ENCODE data around the gene JAML.
"Not testable (repeated sequence)": the region's sequence is repeated elsewhere in the genome, so short reads cannot be mapped to it uniquely, and the experiment has no call there.

The JAML gene

GRCh38 chr11:118192817-118193216 is 32.0 kb downstream of the JAML start:
- DNase-seq, result not testable (repeated sequence)

DNA sequence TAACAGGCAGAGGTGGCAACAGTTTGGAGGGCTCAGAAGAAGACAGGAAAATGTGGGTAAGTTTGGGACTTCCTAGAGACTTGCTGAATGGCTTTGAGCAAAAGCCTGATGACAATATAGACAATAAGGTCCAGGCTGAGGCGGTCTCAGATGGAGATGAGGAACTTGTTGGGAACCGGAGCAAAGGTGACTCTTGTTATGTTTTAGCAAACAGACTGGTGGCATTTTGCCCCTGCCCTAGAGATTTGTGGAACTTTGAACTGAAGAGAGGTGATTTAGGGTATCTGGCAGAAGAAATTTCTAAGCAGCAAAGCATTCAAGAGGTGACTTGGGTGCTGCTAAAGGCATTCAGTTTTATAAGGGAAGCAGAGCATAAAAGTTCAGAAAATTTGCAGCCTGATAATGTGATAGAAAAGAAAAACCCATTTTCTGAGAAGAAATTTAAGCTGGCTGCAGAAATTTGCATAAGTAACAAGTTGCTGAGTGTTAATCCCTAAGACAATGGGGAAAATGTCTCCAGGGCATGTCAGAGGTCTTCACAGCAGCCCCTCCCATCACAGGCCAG is 33.8 kb downstream of the JAML start:
- DNase-seq, result not testable (repeated sequence)

GRCh38 chr11:118186346-118187107 is 38.3 kb downstream of the JAML start:
- peak; percentile 67 for DNase-seq

DNA sequence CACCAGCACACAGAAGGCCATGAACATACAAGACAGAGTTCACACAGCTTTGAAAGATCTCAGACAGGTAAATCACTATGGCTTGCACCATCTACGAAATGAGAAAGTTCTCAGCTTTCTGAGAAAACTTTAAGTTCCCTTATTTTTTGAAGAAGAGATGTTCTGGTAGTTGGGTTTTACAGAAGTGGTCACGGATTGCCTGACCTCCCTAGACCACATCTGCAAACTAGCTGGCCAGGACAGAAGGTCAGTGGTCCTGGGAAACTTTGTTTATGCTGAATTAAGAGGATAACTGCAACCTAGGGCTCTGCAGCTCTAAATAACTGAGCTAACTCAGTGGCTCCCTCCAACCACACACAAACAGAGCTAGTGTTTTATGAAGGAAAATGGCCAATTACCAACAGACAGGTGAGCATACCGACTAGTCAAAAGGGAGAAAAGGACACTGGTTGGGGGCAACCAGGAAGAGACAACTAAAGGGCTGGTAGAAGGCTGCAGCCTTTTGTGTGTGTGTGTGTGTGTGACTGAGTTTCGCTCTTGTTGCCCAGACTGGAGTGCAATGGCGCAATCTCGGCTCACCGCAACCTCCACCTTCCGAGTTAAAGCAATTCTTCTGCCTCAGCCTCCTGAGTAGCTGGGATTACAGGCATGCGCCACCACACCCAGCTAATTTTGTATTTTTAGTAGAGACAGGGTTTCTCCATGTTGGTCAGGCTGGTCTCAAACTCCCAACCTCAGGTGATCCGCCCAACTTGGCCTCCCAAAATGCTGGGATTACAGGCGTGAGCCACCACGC is 39.8 kb downstream of the JAML start:
- DNase-seq, result no peak

GRCh38 chr11:118183691-118184090 is 41.1 kb downstream of the JAML start:
- DNase-seq, result not testable (repeated sequence)

DNA sequence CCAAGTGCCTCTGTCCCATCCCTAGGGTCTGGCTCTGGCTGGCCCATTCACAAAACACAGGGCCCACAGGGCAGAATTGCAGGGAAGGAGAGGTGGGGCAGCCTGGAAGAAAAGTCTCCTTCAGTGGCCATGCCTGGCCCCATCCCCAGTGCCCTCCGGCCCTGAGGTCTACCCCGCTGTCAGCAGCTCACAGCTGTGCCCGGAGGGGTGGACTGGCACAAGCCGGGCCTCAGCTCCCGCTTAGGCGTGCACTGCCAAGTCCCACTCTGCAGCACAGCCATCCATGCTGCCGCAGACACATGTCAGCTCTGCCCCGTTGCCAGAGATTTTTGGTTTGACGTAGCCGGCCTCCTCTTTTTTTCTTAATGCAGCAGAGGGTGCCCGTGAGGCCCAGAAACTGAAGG is 44.5 kb downstream of the JAML start:
- no peak for DNase-seq

- DNase-seq, result no peak
Observed at GRCh38 chr11:118176778-118177134, 48.1 kb downstream of the JAML start.

DNA sequence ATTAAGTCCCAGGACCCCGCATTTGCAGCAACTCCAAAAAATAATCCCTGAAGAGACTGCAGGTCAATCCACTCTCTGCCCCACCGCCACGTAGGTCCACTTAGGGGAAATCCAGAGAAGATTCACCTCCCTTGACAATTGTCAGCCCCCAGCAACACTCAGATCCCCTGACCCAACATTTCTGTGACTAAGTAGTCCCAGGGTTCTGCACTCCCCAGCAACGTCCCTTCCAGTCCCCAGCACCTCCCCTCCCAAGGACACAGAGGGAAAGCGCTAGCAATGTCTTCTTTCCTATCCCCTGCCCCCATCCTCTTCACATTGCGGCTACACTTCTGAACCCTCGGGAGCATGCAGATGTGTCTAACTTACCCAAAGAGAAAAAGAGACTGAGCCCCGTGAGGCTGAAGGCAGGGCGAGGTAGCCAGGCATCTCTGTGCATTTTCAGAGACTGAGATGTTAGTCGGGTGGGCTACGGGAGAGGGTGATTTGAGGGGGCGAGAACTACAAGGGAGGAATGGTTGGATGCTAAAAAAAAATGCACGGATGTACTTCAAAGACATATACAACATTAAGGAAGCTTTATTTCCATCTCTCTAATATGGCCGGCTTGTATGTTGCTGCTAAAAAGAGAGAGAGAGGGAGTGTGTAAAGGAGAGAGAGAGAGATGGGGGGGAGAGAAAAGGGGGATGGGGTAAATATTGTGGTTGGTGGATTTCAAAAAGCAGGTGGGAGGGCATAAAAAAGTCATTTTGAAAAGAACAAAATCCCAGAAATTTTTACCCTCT is 48.6 kb downstream of the JAML start, which contains the start of gene SCN2B:
Gene SCN2B (minus strand): TSS at position 647 of the 785 bp plus-strand sequence. CDS start 208 bp downstream, at position 439.
- DNase-seq, result no peak

GRCh38 chr11:118175031-118175992 is 49.5 kb downstream of the JAML start:
- no peak for DNase-seq

GRCh38 chr11:118174006-118174567 is 50.7 kb downstream of the JAML start:
- DNase-seq, result no peak

DNA sequence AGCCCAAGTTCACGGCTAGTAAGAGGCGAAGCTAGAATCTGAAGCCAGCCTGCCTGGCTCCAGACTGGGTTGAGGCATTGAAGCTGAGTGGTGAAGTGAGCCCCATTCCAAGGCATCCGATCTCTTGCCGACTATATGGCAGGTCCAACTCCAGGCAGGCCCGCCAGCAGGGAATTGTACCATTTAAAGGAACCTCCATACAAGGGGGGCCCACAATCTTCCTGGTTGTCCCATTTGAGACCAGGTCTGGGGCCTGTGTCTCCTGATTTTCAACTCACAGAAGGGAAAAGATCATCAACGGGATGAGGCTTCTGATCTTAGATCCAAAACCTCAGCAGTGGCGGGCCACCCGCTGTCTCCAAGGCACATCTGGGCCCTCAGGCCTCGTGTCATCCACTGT is 52.5 kb downstream of the JAML start:
- DNase-seq, result no peak

- peak; percentile 20 for DNase-seq
Observed at GRCh38 chr11:118171269-118172062, 53.3 kb downstream of the JAML start.

- DNase-seq, result no peak
Observed at GRCh38 chr11:118170882-118171268, 53.9 kb downstream of the JAML start.

GRCh38 chr11:118170231-118170630 is 54.6 kb downstream of the JAML start:
- no peak for DNase-seq

DNA sequence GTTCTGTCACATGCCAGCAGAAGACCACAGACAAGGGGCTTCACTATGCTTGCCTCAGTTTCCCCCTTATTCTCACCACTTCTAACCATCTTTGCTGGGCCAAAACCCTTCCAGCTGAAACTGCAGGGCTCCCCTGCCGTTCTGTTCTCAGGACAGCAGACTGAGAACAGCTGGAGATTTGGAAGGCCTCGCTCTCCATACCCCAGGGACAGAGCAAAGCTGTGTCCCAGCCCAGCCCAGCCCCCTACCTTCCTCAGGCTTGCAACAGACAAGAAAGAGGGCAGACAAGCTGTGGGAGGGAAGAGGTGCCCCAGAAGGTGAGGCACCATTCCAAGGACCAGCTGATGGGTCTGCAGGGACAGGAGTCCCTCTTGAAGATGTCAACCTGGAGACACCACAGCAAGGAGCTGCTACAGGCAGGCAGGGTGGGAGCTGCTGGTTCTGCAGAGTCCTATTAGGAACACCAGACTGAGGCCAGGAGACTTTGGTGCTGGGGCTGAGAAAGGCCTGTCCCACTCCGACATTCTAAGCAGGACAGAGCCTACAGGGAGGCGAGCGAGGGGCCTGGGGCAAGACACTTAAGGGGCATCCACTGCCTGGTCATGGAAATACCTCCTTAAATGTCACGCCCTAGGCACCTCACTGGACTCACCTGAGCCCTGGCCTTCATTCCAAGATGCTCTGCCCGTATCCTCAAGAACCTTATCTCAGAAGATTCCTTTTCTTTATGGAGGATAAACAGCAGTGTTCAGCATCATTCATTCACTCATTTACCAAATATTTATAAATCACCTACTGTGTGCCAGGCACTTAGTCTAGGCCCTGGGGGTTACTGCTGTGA is 55.3 kb downstream of the JAML start:
- DNase-seq, result no peak

GRCh38 chr11:118168751-118169150 is 56.1 kb downstream of the JAML start:
- no peak for DNase-seq

- DNase-seq, result no peak
Observed at GRCh38 chr11:118168316-118168715, 56.5 kb downstream of the JAML start.

DNA sequence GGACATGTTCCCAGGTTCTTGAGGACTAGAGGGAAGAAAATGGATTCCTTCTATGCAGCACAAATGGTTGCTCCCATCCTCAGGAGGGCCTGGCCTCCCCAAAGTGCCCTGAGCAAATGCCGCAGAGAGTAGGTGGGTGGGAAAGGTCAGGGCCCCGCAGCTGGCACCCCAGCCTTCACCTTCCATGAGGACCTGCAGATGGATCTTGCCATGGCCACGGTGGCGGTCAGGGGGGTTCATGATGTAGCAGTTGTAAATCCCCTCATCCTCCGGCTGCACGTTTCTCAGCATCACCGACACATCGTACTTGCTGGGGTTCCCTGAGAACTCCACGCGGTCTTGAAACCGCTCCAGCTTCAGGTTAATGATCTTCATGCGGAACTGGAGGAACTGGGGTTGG is 56.9 kb downstream of the JAML start:
- no peak for DNase-seq

DNA sequence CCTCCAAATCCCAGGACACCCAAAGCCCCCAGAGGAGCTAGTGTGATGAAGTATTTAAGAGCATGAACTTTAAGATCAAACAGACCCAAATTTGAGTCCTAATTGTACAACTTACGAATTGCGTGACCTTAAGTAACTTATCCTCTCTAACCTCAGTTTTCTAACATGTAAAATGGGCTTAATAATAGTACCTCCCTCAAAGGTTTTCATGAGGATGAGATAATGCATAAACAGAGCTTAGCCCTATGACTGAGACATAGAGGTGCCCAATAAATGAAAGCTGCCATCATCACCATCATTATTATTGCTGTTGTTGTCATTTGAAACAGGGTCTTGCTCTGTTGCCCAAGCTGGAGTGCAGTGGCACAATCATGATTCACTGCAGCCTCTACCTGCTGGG is 57.6 kb downstream of the JAML start:
- no peak for DNase-seq

DNA sequence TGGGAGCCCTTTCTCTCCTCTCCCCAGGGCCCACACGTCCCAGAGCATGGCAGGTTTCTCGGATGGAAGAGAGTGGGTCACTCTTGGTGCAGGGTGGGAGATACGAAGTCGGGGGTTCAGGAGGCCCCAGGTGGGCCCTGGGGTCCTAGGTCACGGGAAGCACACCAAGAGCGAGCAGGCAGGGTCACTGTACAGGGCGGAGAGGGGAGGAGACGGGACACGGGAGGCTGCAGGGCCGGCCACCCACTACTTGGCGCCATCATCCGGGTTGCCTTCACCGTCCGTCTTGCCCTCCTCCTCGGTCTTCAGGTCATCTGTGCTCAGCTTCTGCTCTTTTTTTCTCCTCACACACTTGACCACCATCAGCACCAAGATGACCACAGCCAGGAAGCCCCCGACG is 58.2 kb downstream of the JAML start:
- DNase-seq, result no peak

All from GF-D8 (cell line).